HEK293T (cell line): Measurements from ENCODE around the gene DLG2.

Source experiments
- BHLHE40 ChIP-seq: fragments of 450-650 bp; IDR thresholded peaks from 2 replicates; pipeline ENCODE4 v1.6.1; 2016; ENCODE audit warnings: mild to moderate bottlenecking, moderate library complexity, borderline replicate concordance
- FOXK2 ChIP-seq: fragments of 450-650 bp; IDR thresholded peaks from 2 replicates; pipeline ENCODE4 v1.6.1; 2016; ENCODE audit warnings: mild to moderate bottlenecking
- FOXM1 ChIP-seq: fragments of 450-650 bp; IDR thresholded peaks from 2 replicates; pipeline ENCODE4 v1.6.1; 2017; ENCODE audit warnings: mild to moderate bottlenecking, borderline replicate concordance
- HDGF ChIP-seq: fragments of 450-650 bp; IDR thresholded peaks from 2 replicates; pipeline ENCODE4 v1.6.1; 2017; ENCODE audit warnings: antibody characterized with exemption, borderline replicate concordance
- L3MBTL2 ChIP-seq: fragments of 450-650 bp; conservative IDR thresholded peaks from 2 replicates; pipeline ENCODE4 v1.6.1; 2016; ENCODE audit warnings: mild to moderate bottlenecking
- PKNOX1 ChIP-seq: fragments of 450-650 bp; IDR thresholded peaks from 2 replicates; pipeline ENCODE4 v1.6.1; 2016
- SP1 ChIP-seq: fragments of 450-650 bp; IDR thresholded peaks from 2 replicates; pipeline ENCODE4 v1.6.1; 2017
- SUZ12 ChIP-seq: fragments of 450-650 bp; IDR thresholded peaks from 2 replicates; pipeline ENCODE4 v1.6.1; 2016; ENCODE audit warnings: mild to moderate bottlenecking

DNA sequence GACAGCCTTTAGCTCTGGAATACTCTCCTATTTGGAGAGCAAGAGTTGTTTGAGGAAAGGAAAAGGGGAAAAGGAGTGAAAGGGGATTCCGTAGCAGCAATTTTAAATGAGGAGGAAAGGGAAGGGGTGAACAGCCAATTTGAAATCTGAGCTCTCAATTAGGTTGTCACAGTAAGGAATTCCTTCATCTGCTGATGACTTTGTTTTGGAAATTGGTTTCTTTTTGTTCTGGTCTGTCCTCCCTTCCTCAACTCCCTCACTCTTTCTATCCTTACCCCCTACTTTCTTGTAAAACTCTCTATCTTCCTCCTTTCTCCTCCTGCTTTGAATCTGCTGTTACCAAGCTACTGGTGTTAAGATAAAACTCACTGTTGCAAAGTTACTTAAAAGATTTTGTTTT is 1155.6 kb downstream of the DLG2 start:
- no peak for TF ChIP-seq PKNOX1
- no peak for TF ChIP-seq SUZ12
- no peak for TF ChIP-seq HDGF
- TF ChIP-seq BHLHE40: no peak
- TF ChIP-seq SP1: no peak
- no peak for TF ChIP-seq FOXK2
- TF ChIP-seq L3MBTL2: no peak
- TF ChIP-seq FOXM1: no peak
